Mesodermal cell (in vitro differentiated cells): ENCODE data around the gene SIRPA.

ENCODE experiments used
- H3K27ac ChIP-seq: 2 replicates; pipeline ENCODE4 v1.7.0; 2013; ENCODE audit warnings: mild to moderate bottlenecking, low read depth, low read length, moderate library complexity; ENCODE audit not compliant: severe bottlenecking
- H3K36me3 ChIP-seq: 2 replicates; pipeline ENCODE4 v1.7.1; 2013; ENCODE audit warnings: mild to moderate bottlenecking, low read length, moderate library complexity; ENCODE audit not compliant: control insufficient read depth, insufficient read depth
- H3K4me1 ChIP-seq: one replicate; pipeline ENCODE4 v1.7.1; 2013; ENCODE audit warnings: mild to moderate bottlenecking, low read length; ENCODE audit not compliant: insufficient read depth, control insufficient read depth, poor library complexity, severe bottlenecking
- H3K4me3 ChIP-seq: 2 replicates; pipeline ENCODE4 v1.7.0; 2013; ENCODE audit warnings: low read length, control low read depth, mild to moderate bottlenecking; ENCODE audit not compliant: insufficient read depth, poor library complexity, severe bottlenecking; ENCODE audit errors: extremely low read depth
- H3K9me3 ChIP-seq: 2 replicates; pipeline ENCODE4 v1.7.1; 2013; ENCODE audit warnings: mild to moderate bottlenecking, low read length, moderate library complexity; ENCODE audit not compliant: control insufficient read depth
- WGBS, 2 experiments: methylation state at CpG; one replicate each; pipeline ENCODE4 v1.1.5; 2013; ENCODE audit warnings: missing lambda C conversion rate in 2 of 2; ENCODE audit not compliant: insufficient coverage in 2 of 2; 5-methylcytosine and 5-hydroxymethylcytosine counted together

SIRPA gene

DNA sequence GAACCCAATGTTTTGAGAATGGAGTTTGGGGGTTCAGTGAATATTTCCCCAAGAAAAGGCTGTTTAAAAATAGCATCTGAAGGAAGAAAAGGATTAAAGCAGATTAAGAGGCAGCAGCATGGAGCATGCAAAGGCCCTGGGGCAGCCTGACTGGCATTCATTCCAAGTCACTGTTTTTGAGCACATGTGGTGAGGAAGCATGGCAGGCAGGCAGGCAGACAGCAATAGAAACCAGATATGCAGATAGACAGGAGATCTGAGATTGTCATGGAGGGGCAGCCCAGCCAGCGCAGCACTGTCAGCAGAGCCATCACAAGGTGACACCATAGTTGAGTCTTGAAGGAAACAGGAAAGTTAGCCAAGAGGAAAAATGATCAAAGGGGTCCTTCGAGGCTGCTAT lies 37.8 kb downstream of the SIRPA start:
- H3K4me3 ChIP-seq = no peak overlapping the region
- no peaks in the 10 kb centered on the region for H3K4me1 ChIP-seq
- peaks cover 9% of the 10 kb centered on the region for H3K36me3 ChIP-seq
- no peaks in the 10 kb centered on the region for H3K9me3 ChIP-seq
- WGBS, 2 experiments = 92 to 100% methylated on average over 1 of the region's 2 CpGs
- H3K27ac ChIP-seq = no peak overlapping the region

DNA sequence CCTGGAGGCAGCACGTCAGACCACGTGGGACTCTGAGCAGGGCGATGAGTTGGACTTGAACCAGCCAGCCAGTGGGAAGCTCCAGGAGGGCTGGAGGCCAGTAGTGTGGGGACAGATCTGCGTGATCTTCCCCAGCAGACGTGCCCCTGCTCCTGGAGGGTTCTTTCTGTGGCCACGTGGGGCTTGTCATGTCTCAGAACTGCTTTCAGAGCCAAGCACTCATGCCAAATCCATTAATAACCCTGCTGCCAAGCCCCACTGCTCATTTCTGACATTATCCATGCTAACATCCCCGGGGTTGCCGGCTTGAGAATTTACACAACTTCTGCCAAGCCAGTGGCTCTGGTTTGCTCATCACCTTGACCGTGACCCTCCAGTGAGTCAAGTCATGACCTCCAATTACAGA lies 38.3 kb downstream of the SIRPA start:
- H3K4me1 ChIP-seq = no peaks in the 10 kb centered on the region
- H3K9me3 ChIP-seq = no peaks in the 10 kb centered on the region
- H3K4me3 ChIP-seq = no peak overlapping the region
- 92 to 94% methylated on average over 8 to 9 of the region's 9 CpGs for WGBS, 2 experiments
- H3K27ac ChIP-seq = no peak overlapping the region
- peaks cover 9% of the 10 kb centered on the region for H3K36me3 ChIP-seq

DNA sequence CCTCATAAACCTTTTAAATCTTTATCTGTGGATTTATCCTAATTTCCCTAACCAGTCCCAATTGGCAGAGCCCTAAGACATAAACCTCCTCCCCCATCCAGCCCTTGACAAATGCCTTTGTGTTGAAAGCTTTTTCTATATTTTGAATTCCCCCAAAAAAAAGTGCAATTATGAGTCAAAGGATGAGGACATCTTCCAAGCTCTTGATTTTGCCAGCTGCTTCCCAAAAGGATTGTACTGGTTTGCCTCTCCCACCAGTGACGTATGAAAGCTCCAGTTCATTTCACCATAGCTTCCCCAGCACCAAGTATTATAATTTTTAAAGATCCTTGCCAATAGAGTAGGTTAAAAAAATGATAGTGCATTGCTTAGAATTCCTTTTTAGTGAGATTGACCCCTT lies 38.9 kb downstream of the SIRPA start:
- H3K27ac ChIP-seq = no peak overlapping the region
- no peaks in the 10 kb centered on the region for H3K9me3 ChIP-seq
- WGBS, 2 experiments = no CpG with 5 or more reads among the region's 1 CpG
- no peaks in the 10 kb centered on the region for H3K4me1 ChIP-seq
- H3K36me3 ChIP-seq = peaks cover 9% of the 10 kb centered on the region
- H3K4me3 ChIP-seq = no peak overlapping the region

DNA sequence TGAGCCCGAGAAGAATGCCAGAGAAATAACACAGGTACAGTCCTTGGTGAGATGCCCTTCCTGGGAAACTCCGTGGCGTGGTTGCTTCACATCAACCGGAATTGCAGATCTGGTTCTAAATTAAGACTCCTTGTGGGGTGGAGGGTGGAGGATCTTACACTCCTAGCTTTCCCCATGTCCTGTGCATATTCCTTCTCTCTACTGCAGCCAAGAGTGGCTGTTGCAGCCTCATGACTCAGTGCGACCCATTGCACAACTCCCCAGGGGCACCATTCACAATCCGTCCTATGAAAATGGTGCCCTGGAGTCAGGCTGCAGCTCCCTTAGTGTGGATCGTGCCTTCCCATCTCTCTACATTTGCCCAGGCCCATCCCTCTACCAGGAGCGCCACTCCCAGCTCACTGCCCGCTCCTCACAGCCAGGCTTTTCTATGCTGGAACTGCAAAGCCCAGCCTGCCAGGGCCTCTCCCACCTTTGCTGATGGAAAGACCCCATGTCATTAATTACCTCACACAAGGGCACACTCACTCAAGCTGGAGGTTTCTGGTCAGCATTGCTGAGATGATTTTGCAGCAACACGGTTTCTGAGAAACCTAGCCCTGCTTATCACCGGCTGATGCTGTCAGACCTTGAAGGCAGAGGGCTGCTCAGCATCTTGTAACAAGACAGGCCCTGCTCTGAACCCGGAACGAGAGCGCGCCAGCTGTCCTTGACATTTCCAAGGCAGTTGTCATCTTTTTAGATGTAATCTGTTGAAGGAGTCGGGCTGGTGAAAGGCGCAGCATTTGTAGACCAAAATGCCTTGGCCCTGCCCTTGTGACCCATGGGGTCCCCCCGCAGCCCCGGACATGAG lies 39.7 kb downstream of the SIRPA start:
- Histone ChIP-seq H3K27ac (no peak overlapping the region), H3K36me3 (peaks cover 9% of the 10 kb centered on the region)

DNA sequence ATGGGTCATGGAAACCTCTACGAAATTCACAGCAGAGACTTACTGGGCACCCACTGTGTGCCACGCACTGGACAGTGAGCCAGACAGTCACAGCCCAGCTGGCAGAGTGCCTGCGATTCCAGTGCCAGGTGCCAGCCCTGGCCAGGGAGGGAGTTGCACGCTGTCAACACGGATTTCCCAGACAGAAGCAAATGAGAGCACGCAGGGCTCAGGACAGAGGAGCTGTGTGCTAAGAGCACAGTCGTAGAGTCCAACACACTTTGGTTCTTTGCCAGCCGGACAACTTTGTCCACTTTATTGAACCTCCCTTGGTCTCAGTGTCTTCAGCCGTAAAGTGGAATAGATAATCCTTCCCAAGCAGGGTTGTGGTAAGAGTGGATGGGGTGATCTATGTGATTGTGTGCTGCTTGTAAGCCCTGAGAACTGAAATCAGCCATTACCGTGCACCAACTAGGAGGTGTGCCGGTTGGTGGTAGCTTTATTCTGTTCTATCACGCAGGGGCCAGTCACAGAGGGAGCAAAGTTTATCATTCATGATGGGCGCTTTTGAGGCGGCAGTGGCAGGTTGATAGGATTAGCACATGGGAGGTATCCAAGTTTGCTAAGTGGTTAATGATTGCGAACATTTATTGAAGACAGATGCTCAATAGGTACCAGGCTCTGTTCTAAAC lies 40.6 kb downstream of the SIRPA start:
- 89 to 95% methylated on average over 10 to 13 of the region's 15 CpGs for WGBS, 2 experiments
- Histone ChIP-seq H3K9me3 (no peaks in the 10 kb centered on the region), H3K27ac (no peak overlapping the region), H3K4me3 (no peak overlapping the region), H3K4me1 (no peaks in the 10 kb centered on the region), H3K36me3 (peaks cover 9% of the 10 kb centered on the region)

More for the DNA sequence above, 39.7 kb downstream of the SIRPA start:
- WGBS, 2 experiments = 93 to 94% methylated on average over 13 to 16 of the region's 19 CpGs
- H3K4me1 ChIP-seq = no peaks in the 10 kb centered on the region
- H3K4me3 ChIP-seq = no peak overlapping the region
- no peaks in the 10 kb centered on the region for H3K9me3 ChIP-seq

DNA sequence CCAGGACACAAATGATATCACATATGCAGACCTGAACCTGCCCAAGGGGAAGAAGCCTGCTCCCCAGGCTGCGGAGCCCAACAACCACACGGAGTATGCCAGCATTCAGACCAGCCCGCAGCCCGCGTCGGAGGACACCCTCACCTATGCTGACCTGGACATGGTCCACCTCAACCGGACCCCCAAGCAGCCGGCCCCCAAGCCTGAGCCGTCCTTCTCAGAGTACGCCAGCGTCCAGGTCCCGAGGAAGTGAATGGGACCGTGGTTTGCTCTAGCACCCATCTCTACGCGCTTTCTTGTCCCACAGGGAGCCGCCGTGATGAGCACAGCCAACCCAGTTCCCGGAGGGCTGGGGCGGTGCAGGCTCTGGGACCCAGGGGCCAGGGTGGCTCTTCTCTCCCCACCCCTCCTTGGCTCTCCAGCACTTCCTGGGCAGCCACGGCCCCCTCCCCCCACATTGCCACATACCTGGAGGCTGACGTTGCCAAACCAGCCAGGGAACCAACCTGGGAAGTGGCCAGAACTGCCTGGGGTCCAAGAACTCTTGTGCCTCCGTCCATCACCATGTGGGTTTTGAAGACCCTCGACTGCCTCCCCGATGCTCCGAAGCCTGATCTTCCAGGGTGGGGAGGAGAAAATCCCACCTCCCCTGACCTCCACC lies 42.2 kb downstream of the SIRPA start:
- H3K27ac ChIP-seq = no peak overlapping the region
- no peaks in the 10 kb centered on the region for H3K9me3 ChIP-seq
- H3K4me3 ChIP-seq = no peak overlapping the region
- no peaks in the 10 kb centered on the region for H3K4me1 ChIP-seq
- H3K36me3 ChIP-seq = peaks cover 9% of the 10 kb centered on the region
- WGBS, 2 experiments = 93 to 96% methylated on average over 20 to 21 of the region's 25 CpGs

DNA sequence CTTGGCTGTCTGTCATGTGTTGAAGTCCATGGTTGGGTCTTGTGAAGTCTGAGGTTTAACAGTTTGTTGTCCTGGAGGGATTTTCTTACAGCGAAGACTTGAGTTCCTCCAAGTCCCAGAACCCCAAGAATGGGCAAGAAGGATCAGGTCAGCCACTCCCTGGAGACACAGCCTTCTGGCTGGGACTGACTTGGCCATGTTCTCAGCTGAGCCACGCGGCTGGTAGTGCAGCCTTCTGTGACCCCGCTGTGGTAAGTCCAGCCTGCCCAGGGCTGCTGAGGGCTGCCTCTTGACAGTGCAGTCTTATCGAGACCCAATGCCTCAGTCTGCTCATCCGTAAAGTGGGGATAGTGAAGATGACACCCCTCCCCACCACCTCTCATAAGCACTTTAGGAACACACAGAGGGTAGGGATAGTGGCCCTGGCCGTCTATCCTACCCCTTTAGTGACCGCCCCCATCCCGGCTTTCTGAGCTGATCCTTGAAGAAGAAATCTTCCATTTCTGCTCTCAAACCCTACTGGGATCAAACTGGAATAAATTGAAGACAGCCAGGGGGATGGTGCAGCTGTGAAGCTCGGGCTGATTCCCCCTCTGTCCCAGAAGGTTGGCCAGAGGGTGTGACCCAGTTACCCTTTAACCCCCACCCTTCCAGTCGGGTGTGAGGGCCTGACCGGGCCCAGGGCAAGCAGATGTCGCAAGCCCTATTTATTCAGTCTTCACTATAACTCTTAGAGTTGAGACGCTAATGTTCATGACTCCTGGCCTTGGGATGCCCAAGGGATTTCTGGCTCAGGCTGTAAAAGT lies 43.5 kb downstream of the SIRPA start:
- no peaks in the 10 kb centered on the region for H3K4me1 ChIP-seq
- peaks cover 9% of the 10 kb centered on the region for H3K36me3 ChIP-seq
- H3K27ac ChIP-seq = no peak overlapping the region
- H3K4me3 ChIP-seq = no peak overlapping the region
- H3K9me3 ChIP-seq = no peaks in the 10 kb centered on the region
- WGBS, 2 experiments = 98 to 99% methylated on average over 9 to 12 of the region's 14 CpGs

DNA sequence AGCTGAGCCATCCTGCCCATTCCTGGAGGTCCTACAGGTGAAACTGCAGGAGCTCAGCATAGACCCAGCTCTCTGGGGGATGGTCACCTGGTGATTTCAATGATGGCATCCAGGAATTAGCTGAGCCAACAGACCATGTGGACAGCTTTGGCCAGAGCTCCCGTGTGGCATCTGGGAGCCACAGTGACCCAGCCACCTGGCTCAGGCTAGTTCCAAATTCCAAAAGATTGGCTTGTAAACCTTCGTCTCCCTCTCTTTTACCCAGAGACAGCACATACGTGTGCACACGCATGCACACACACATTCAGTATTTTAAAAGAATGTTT lies 44.0 kb downstream of the SIRPA start:
- WGBS, 2 experiments = 76 to 91% methylated on average over 1 to 2 of the region's 4 CpGs
- Histone ChIP-seq H3K9me3 (no peaks in the 10 kb centered on the region), H3K27ac (no peak overlapping the region), H3K4me3 (no peak overlapping the region), H3K36me3 (peaks cover 9% of the 10 kb centered on the region), H3K4me1 (no peaks in the 10 kb centered on the region)

DNA sequence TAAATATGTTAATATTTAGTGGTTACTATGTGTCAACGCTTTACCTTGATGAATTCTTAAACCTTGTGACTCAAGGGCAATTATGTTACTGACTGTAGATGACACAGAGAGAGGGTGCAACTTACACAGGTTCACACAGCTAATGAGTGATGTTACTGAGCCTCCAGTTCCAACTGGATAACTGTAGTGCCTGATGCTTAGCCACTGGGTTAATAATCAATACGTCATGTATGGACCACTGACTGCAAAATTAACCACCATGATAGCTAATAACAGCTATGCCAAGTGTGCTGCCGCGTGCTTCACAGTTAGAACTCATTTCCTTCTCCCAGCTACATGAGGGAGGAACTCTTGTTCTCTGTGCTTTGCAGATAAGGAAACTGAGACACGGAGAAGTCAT lies 45.4 kb downstream of the SIRPA start:
- Histone ChIP-seq H3K36me3 (peaks cover 9% of the 10 kb centered on the region), H3K27ac (no peak overlapping the region), H3K4me3 (no peak overlapping the region), H3K4me1 (no peaks in the 10 kb centered on the region), H3K9me3 (no peaks in the 10 kb centered on the region)
- 89 to 97% methylated on average over 5 of the region's 5 CpGs for WGBS, 2 experiments

DNA sequence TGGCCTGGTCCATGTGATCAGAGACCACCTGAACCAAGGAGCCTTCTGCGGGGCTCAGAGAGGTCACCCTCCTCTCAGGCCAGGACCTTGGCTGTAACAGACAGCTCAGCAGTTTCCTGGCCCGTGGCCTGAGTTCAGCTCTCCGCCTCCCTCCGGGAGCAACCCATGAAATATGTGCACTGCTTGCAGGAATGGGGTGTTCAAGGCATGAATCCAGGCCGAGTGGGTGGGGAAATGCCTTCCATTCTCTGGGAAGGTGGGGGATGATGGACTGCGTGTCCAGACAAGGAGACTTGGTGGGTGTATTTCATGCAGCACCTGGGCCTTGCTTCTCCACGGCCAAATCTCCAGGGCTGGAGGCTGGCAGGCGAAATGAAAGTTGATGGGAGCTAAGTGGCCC lies 46.0 kb downstream of the SIRPA start:
- WGBS, 2 experiments = 93% methylated on average over 8 of the region's 8 CpGs
- H3K27ac ChIP-seq = no peak overlapping the region
- H3K4me1 ChIP-seq = no peaks in the 10 kb centered on the region
- no peaks in the 10 kb centered on the region for H3K9me3 ChIP-seq
- no peak overlapping the region for H3K4me3 ChIP-seq
- peaks cover 9% of the 10 kb centered on the region for H3K36me3 ChIP-seq
